ENCODE results near the gene KIAA1614. TPM values are rescaled to one million over a fixed set of nuclear protein-coding genes. Genes with fewer than 3 reads are reported as not detected.

Gene KIAA1614
- total RNA-seq, 1 experiment from 2014 or later, result 3.3 TPM

- TF ChIP-seq, protein P1, sequence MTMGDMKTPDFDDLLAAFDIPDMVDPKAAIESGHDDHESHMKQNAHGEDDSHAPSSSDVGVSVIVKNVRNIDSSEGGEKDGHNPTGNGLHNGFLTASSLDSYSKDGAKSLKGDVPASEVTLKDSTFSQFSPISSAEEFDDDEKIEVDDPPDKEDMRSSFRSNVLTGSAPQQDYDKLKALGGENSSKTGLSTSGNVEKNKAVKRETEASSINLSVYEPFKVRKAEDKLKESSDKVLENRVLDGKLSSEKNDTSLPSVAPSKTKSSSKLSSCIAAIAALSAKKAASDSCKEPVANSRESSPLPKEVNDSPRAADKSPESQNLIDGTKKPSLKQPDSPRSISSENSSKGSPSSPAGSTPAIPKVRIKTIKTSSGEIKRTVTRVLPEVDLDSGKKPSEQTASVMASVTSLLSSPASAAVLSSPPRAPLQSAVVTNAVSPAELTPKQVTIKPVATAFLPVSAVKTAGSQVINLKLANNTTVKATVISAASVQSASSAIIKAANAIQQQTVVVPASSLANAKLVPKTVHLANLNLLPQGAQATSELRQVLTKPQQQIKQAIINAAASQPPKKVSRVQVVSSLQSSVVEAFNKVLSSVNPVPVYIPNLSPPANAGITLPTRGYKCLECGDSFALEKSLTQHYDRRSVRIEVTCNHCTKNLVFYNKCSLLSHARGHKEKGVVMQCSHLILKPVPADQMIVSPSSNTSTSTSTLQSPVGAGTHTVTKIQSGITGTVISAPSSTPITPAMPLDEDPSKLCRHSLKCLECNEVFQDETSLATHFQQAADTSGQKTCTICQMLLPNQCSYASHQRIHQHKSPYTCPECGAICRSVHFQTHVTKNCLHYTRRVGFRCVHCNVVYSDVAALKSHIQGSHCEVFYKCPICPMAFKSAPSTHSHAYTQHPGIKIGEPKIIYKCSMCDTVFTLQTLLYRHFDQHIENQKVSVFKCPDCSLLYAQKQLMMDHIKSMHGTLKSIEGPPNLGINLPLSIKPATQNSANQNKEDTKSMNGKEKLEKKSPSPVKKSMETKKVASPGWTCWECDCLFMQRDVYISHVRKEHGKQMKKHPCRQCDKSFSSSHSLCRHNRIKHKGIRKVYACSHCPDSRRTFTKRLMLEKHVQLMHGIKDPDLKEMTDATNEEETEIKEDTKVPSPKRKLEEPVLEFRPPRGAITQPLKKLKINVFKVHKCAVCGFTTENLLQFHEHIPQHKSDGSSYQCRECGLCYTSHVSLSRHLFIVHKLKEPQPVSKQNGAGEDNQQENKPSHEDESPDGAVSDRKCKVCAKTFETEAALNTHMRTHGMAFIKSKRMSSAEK (CRISPR knock-in tag; IDR thresholded peaks at IDR 0.05; ENCODE audit: borderline replicate concordance), result no peak
- TF ChIP-seq ATF2 (CRISPR knock-in tag; IDR thresholded peaks at IDR 0.05; ENCODE audit: borderline replicate concordance, low read depth) (no peak), ZNF121 (CRISPR knock-in tag; IDR thresholded peaks at IDR 0.05) (no peak), ZNF396 (CRISPR knock-in tag; IDR thresholded peaks at IDR 0.05; ENCODE audit: borderline replicate concordance) (no peak), RORB (CRISPR knock-in tag; IDR thresholded peaks at IDR 0.05) (no peak)
These were observed 51.4 kb downstream of the KIAA1614 start (continued) for GRCh38 chr1:180964056-180964455.

GRCh38 chr1:180964595-180964994 is 51.9 kb downstream of the KIAA1614 start:
- no peak for ATAC-seq
- CTCF ChIA-PET, result interaction anchor here (1.3 kb wide), 1 partner anchor 168 kb away, joined by 4 read pairs; no protein-coding TSS in a partner anchor
- H3K4me1 Mint-ChIP-seq, result no peaks in the 10 kb centered on the region

DNA sequence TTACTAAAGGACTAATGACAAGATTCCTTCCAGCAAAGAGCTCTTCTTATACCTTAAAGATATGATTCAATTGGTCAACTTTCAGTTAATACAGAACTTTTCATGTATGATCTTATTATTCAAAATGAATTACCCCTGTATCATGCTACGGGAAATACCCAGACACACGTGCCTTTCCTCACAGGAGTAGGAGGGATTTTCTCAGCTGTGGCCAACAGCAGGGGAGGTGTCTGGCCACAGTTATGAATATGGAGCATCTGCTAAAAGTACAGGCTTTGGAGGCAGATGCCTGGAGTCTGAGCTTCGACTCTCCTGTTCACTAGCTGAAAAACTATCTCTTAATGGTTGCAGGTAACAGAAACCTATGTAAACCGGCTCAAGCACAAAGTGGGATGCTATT is 53.6 kb downstream of the KIAA1614 start:
- H3K4me3 Mint-ChIP-seq, result no peak overlapping the region
- H3K27me3 Mint-ChIP-seq (ENCODE audit: low read depth), result no peaks in the 10 kb centered on the region
- no peak for DNase-seq (ENCODE audit: low spot score)
- no peak overlapping the region for H3K27ac Mint-ChIP-seq
- no peak for TF ChIP-seq NR3C1 (CRISPR knock-in tag; conservative IDR thresholded peaks at IDR 0.05; ENCODE audit: low read depth)
- no peak for TF ChIP-seq CTCF (IDR thresholded peaks at IDR 0.05)
- ChIA-PET POLR2A (no interaction called here), CTCF (interaction anchor here (1.1 to 1.9 kb wide), 3 partner anchors 10 to 84 kb away, joined by 4 to 7 read pairs (median 6); no protein-coding TSS in a partner anchor)
- H3K36me3 Mint-ChIP-seq, result peaks cover 35% of the 10 kb centered on the region
- no peak for ATAC-seq
- H3K9me3 Mint-ChIP-seq, result peaks cover 4% of the 10 kb centered on the region; the same call in 1 of the 2 replicates
- no peaks in the 10 kb centered on the region for H3K4me1 Mint-ChIP-seq

More at GRCh38 chr1:180964595-180964994, 51.9 kb downstream of the KIAA1614 start:
- Mint-ChIP-seq H3K9me3 (peaks cover 20% of the 10 kb centered on the region), H3K4me3 (no peak overlapping the region), H3K36me3 (peaks cover 36% of the 10 kb centered on the region), H3K27me3 (ENCODE audit: low read depth) (no peaks in the 10 kb centered on the region), H3K27ac (no peak overlapping the region)
- TF ChIP-seq ZNF138 (CRISPR knock-in tag; conservative IDR thresholded peaks at IDR 0.05) (no peak), E2F4 (CRISPR knock-in tag; IDR thresholded peaks at IDR 0.05; ENCODE audit: borderline replicate concordance, low read depth) (no peak), ZNF416 (CRISPR knock-in tag; IDR thresholded peaks at IDR 0.05) (no peak)
- POLR2A ChIA-PET, result no interaction called here
- DNase-seq (ENCODE audit: low spot score), result no peak
